Measurements from ENCODE around the gene LTB.

- no peak for TF ChIP-seq CTCF (conservative IDR thresholded peaks at IDR 0.05)
- no peak for TF ChIP-seq ZFX (IDR thresholded peaks at IDR 0.05)
Observed at GRCh38 chr6:31574106-31575061, 7.8 kb downstream of the LTB start.

Data from C4-2B (cell line).